Trophoblast cell (in vitro differentiated cells and primary cell): ENCODE data around the gene ABCC8.

Source experiments
- DNase-seq, 2 donors: peaks; one replicate each; pipeline ENCODE4 v3.0.0-alpha.2; 2016
- H2AFZ ChIP-seq: 2 replicates; pipeline ENCODE4 v1.6.1; 2013; ENCODE audit warnings: low read length, moderate library complexity, mild to moderate bottlenecking; ENCODE audit not compliant: insufficient read depth, poor library complexity
- H2AK5ac ChIP-seq: 2 replicates; pipeline ENCODE4 v1.6.1; 2013; ENCODE audit warnings: mild to moderate bottlenecking, low read length
- H2BK120ac ChIP-seq: 2 replicates; pipeline ENCODE4 v1.6.1; 2013; ENCODE audit warnings: low read length, mild to moderate bottlenecking, moderate library complexity; ENCODE audit not compliant: insufficient read depth, poor library complexity
- H2BK12ac ChIP-seq: 2 replicates; pipeline ENCODE4 v1.6.1; 2013; ENCODE audit warnings: mild to moderate bottlenecking, low read length, moderate library complexity
- H2BK5ac ChIP-seq: 2 replicates; pipeline ENCODE4 v1.6.1; 2013; ENCODE audit warnings: low read length, low read depth, moderate library complexity, mild to moderate bottlenecking; ENCODE audit not compliant: poor library complexity
- H3K14ac ChIP-seq: 2 replicates; pipeline ENCODE4 v1.6.1; 2013; ENCODE audit warnings: mild to moderate bottlenecking, low read length
- H3K18ac ChIP-seq: 2 replicates; pipeline ENCODE4 v1.6.1; 2013; ENCODE audit warnings: mild to moderate bottlenecking, low read length
- H3K23ac ChIP-seq: 2 replicates; pipeline ENCODE4 v1.6.1; 2013; ENCODE audit warnings: low read length
- H3K27ac ChIP-seq: 2 replicates; pipeline ENCODE4 v1.5.1; 2013; ENCODE audit warnings: low read depth, mild to moderate bottlenecking, inconsistent platforms, low read length, moderate library complexity
- H3K27me3 ChIP-seq: 2 replicates; pipeline ENCODE4 v1.6.1; 2013; ENCODE audit warnings: inconsistent platforms, mild to moderate bottlenecking, low read length, moderate library complexity; ENCODE audit not compliant: insufficient read depth
- H3K36me3 ChIP-seq, 2 experiments: 1 replicate in 1 of 2; 2 replicates in 1 of 2; pipeline ENCODE4 v1.6.1; 2013; ENCODE audit warnings: low read length in 2 of 2, mild to moderate bottlenecking in 2 of 2, moderate library complexity in 1 of 2; ENCODE audit not compliant: insufficient read depth in 2 of 2, control insufficient read depth in 1 of 2
- H3K4ac ChIP-seq: 2 replicates; pipeline ENCODE4 v1.6.1; 2013; ENCODE audit warnings: low read depth, mild to moderate bottlenecking, low read length, moderate library complexity
- H3K4me1 ChIP-seq, 2 experiments: 1 replicate in 1 of 2; 2 replicates in 1 of 2; pipeline ENCODE4 v1.6.1; 2013; ENCODE audit warnings: low read length in 2 of 2, mild to moderate bottlenecking in 2 of 2, moderate library complexity in 1 of 2; ENCODE audit not compliant: insufficient read depth in 2 of 2, control insufficient read depth in 1 of 2
- H3K4me2 ChIP-seq: 2 replicates; pipeline ENCODE4 v1.6.1; 2013; ENCODE audit warnings: inconsistent platforms, mild to moderate bottlenecking, low read length, moderate library complexity
- H3K4me3 ChIP-seq: 2 replicates; pipeline ENCODE4 v1.5.1; 2013; ENCODE audit warnings: mild to moderate bottlenecking, low read depth, low read length, inconsistent platforms
- H3K79me1 ChIP-seq: one replicate; pipeline ENCODE4 v1.6.1; 2013; ENCODE audit warnings: low read length
- H3K79me2 ChIP-seq: 2 replicates; pipeline ENCODE4 v1.6.1; 2013; ENCODE audit warnings: low read length, mild to moderate bottlenecking; ENCODE audit not compliant: control insufficient read depth, insufficient read depth, poor library complexity
- H3K9ac ChIP-seq: 2 replicates; pipeline ENCODE4 v1.6.1; 2013; ENCODE audit warnings: mild to moderate bottlenecking, low read length
- H3K9me3 ChIP-seq: 2 replicates; pipeline ENCODE4 v1.6.1; 2013; ENCODE audit warnings: low read depth, mild to moderate bottlenecking, control low read depth, inconsistent platforms, low read length; ENCODE audit not compliant: insufficient read depth
- H4K12ac ChIP-seq: 2 replicates; pipeline ENCODE4 v1.6.1; 2013; ENCODE audit warnings: low read depth, mild to moderate bottlenecking, low read length, moderate library complexity
- H4K8ac ChIP-seq: 2 replicates; pipeline ENCODE4 v1.6.1; 2013; ENCODE audit warnings: low read depth, mild to moderate bottlenecking, low read length, moderate library complexity
- H4K91ac ChIP-seq: one replicate; pipeline ENCODE4 v1.6.1; 2013; ENCODE audit warnings: low read depth, mild to moderate bottlenecking, low read length, moderate library complexity
- WGBS: extraction: QIAGEN DNeasy Blood & Tissue Kit; methylation state at CpG from one replicate; pipeline ENCODE4 v1.1.7; 2013; ENCODE audit warnings: missing lambda C conversion rate; ENCODE audit not compliant: insufficient read length, insufficient coverage; ENCODE audit errors: extremely low coverage; 5-methylcytosine and 5-hydroxymethylcytosine counted together

The ABCC8 gene

DNA sequence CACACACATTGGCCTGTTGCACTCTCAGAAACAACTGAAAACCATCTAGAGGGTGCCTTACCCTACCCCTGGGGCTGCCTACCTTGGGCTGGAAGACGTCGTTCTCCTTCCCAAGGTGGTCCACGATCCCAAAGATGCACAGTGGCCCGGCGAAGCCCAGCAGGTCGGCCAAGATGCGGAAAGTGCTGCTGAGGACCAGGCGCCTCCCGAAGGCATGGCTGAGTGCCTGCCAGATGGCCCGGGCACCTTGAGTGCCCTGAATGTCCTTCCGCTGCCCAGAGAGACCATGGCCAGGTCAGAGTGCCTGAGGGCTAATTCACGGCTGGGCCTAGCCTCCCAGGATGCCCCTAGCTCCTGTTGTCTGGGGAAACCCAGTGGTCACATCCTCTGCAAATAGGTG lies 16.2 kb downstream of the ABCC8 start:
- Histone ChIP-seq H3K4me3 (peak overlapping the region; percentile 21), H3K79me1 (no peaks in the 10 kb centered on the region), H3K27ac (no peak overlapping the region), H3K9me3 (peaks cover 2% of the 10 kb centered on the region), H2BK12ac (no peak overlapping the region), H3K4me1 (no peaks in the 10 kb centered on the region), H3K79me2 (no peaks in the 10 kb centered on the region), H3K14ac (no peak overlapping the region), H3K23ac (no peak overlapping the region), H3K36me3 (no peaks in the 10 kb centered on the region), H4K91ac (no peak overlapping the region), H2AFZ (no peak overlapping the region), H2BK5ac (no peak overlapping the region), H3K9ac (no peak overlapping the region), H3K4ac (no peak overlapping the region), H2BK120ac (no peak overlapping the region), H4K8ac (no peak overlapping the region), H4K12ac (no peak overlapping the region), H3K4me2 (no peak overlapping the region), H3K18ac (no peak overlapping the region), H2AK5ac (no peak overlapping the region), H3K27me3 (no peaks in the 10 kb centered on the region)
- no peak for DNase-seq
- WGBS: no CpG with 5 or more reads among the region's 12 CpGs

DNA sequence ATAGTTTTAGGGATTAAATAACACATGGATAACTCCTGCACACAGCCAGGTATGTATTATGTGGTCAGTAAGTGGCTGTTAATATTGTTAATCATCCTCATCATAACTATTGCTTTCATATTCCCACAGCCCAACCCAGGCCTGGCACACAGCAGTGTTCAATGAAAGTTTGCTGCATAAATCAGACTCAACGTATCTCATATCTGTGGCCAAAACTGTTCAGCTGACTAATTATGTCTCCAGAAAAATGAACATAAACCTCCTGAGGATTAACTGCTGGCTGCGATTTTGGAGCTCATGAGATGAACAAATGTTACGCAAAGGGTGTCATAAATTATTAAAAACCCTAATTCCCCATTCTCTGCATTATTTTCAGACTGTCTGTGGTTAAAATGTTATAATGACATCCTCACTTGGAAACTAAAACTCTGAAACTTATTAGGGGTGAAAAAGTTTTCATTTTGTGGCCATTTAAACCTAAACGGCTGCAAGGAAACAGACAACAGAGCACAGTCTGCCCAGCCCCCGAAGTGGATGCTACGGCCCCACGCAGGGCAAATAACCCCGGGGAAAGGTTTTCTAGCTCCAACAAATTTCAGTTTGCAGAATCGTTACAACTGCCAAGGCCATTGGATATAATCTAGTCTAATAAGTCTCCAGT lies 17.3 kb downstream of the ABCC8 start:
- no peaks in the 10 kb centered on the region for H3K36me3 ChIP-seq
- WGBS: no CpG with 5 or more reads among the region's 9 CpGs
- peaks cover 2% of the 10 kb centered on the region for H3K9me3 ChIP-seq
- no peak overlapping the region for H3K9ac ChIP-seq
- no peaks in the 10 kb centered on the region for H3K4me1 ChIP-seq
- H3K4me3 ChIP-seq: no peak overlapping the region
- no peak overlapping the region for H2AK5ac ChIP-seq
- H4K12ac ChIP-seq: no peak overlapping the region
- no peak overlapping the region for H4K91ac ChIP-seq
- no peak overlapping the region for H3K4ac ChIP-seq
- H3K27ac ChIP-seq: no peak overlapping the region
- H2AFZ ChIP-seq: no peak overlapping the region
- H3K79me1 ChIP-seq: no peaks in the 10 kb centered on the region
- no peaks in the 10 kb centered on the region for H3K79me2 ChIP-seq
- no peaks in the 10 kb centered on the region for H3K27me3 ChIP-seq
- H2BK12ac ChIP-seq: no peak overlapping the region
- DNase-seq: no peak
- H3K4me2 ChIP-seq: no peak overlapping the region
- H2BK120ac ChIP-seq: no peak overlapping the region
- no peak overlapping the region for H4K8ac ChIP-seq
- no peak overlapping the region for H3K23ac ChIP-seq
- H3K18ac ChIP-seq: no peak overlapping the region
- no peak overlapping the region for H3K14ac ChIP-seq
- no peak overlapping the region for H2BK5ac ChIP-seq

DNA sequence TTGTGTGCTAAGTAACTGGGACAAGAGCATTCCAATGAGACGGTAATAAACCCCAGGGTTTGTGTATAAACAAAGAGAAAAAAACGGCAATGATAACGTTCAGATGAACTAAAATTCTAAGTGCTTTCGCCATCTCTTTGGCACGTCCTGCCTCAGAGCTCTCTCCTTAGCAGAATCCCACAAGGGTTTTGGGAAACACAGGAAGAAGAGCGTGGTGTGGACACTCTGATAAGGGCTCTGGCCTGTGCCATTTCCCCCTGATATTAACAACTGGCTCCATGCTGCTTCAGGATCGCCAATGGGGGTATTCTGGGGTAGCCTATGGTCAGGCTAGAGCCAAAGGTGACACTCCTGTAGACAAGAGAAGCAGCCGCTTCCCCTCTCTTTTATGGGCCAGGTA lies 18.4 kb downstream of the ABCC8 start:
- H2BK120ac ChIP-seq: no peak overlapping the region
- no peak overlapping the region for H2BK5ac ChIP-seq
- H3K36me3 ChIP-seq: no peaks in the 10 kb centered on the region
- H3K27ac ChIP-seq: no peak overlapping the region
- H3K4me2 ChIP-seq: no peak overlapping the region
- no peaks in the 10 kb centered on the region for H3K4me1 ChIP-seq
- no peak overlapping the region for H2BK12ac ChIP-seq
- no peaks in the 10 kb centered on the region for H3K9me3 ChIP-seq
- H3K14ac ChIP-seq: no peak overlapping the region
- no peaks in the 10 kb centered on the region for H3K27me3 ChIP-seq
- no peak overlapping the region for H3K23ac ChIP-seq
- no peak overlapping the region for H2AK5ac ChIP-seq
- no peaks in the 10 kb centered on the region for H3K79me2 ChIP-seq
- WGBS: no CpG with 5 or more reads among the region's 8 CpGs
- no peak overlapping the region for H3K4ac ChIP-seq
- H3K79me1 ChIP-seq: no peaks in the 10 kb centered on the region
- no peak overlapping the region for H4K12ac ChIP-seq
- H3K4me3 ChIP-seq: no peak overlapping the region
- DNase-seq: no peak
- no peak overlapping the region for H4K8ac ChIP-seq
- H2AFZ ChIP-seq: no peak overlapping the region
- H3K18ac ChIP-seq: no peak overlapping the region
- no peak overlapping the region for H4K91ac ChIP-seq
- H3K9ac ChIP-seq: no peak overlapping the region

DNA sequence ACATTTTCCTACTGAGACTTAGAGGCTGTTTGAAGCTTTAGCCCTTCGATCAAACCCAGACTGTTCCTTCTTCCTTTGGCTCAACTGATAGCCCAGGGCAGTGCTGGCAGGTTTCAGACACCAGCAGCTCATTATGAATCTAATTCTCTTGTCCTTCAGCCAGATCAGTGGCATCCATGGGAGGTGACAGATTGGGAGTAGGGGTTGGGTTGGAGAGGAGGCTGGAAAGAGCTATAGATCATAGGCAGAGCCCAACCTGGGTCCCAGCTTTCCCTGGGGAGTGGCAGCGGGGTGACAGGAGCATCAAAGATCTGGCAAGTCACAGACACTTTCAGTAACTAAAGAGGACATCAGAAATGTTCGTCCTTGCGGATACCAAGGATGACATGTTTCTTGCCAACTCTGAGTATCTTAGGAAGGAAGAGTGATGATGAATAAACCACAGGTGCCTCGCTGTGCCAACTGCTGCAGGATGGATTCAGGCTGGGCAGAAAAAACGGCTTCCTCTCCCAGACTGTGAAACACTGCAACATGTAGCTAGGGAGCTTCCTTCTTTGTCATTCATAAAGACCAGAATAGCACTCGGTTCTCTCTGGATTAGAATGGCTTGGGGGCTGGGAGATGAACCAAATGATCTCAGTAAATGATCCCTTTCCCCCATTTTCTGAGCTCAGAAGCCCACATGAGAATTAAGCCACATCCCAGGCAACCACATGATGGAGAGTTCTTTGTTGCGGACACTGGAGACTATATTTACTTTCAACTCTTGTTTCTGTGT lies 19.1 kb downstream of the ABCC8 start:
- H3K9me3 ChIP-seq: no peaks in the 10 kb centered on the region
- H4K91ac ChIP-seq: no peak overlapping the region
- H3K4me1 ChIP-seq: no peaks in the 10 kb centered on the region
- WGBS: no CpG with 5 or more reads among the region's 8 CpGs
- H2AK5ac ChIP-seq: no peak overlapping the region
- no peak overlapping the region for H2BK120ac ChIP-seq
- no peak overlapping the region for H3K4ac ChIP-seq
- no peak overlapping the region for H3K27ac ChIP-seq
- H4K8ac ChIP-seq: no peak overlapping the region
- H3K23ac ChIP-seq: no peak overlapping the region
- H4K12ac ChIP-seq: no peak overlapping the region
- H3K14ac ChIP-seq: no peak overlapping the region
- DNase-seq: no peak
- no peak overlapping the region for H2AFZ ChIP-seq
- H2BK5ac ChIP-seq: no peak overlapping the region
- H3K4me3 ChIP-seq: no peak overlapping the region
- H3K18ac ChIP-seq: no peak overlapping the region
- H2BK12ac ChIP-seq: no peak overlapping the region
- H3K79me2 ChIP-seq: no peaks in the 10 kb centered on the region
- no peak overlapping the region for H3K4me2 ChIP-seq
- no peak overlapping the region for H3K9ac ChIP-seq
- no peaks in the 10 kb centered on the region for H3K79me1 ChIP-seq
- no peaks in the 10 kb centered on the region for H3K36me3 ChIP-seq
- no peaks in the 10 kb centered on the region for H3K27me3 ChIP-seq
